IPS DF 6.9 (cell line): ENCODE results near the gene HHAT.

Source experiments
- DNase-seq: peaks from one replicate; pipeline ENCODE4 v3.0.0-alpha.2; 2013; ENCODE audit warnings: low read depth, low spot score
- H3K27ac ChIP-seq: one replicate; pipeline ENCODE4 v1.5.1; 2013; ENCODE audit warnings: low read length, control low read depth
- H3K27me3 ChIP-seq: 2 replicates; pipeline ENCODE4 v1.6.1; 2013; ENCODE audit warnings: mild to moderate bottlenecking, low read length; ENCODE audit not compliant: control insufficient read depth, insufficient read depth
- H3K36me3 ChIP-seq: 2 replicates; pipeline ENCODE4 v1.6.1; 2013; ENCODE audit warnings: low read length; ENCODE audit not compliant: control insufficient read depth, insufficient read depth
- H3K4me1 ChIP-seq: 2 replicates; pipeline ENCODE4 v1.6.1; 2013; ENCODE audit warnings: low read length; ENCODE audit not compliant: control insufficient read depth, insufficient read depth
- H3K4me3 ChIP-seq: 2 replicates; pipeline ENCODE4 v1.5.1; 2013; ENCODE audit warnings: mild to moderate bottlenecking, low read length
- H3K9me3 ChIP-seq: 2 replicates; pipeline ENCODE4 v1.6.1; 2013; ENCODE audit warnings: low read length, inconsistent platforms; ENCODE audit not compliant: control insufficient read depth, insufficient read depth
- WGBS: extraction: QIAGEN DNeasy Blood & Tissue Kit; methylation state at CpG from one replicate; pipeline ENCODE4 v1.1.7; 2013; ENCODE audit warnings: mixed read lengths, missing lambda C conversion rate; ENCODE audit not compliant: insufficient read length, insufficient coverage; 5-methylcytosine and 5-hydroxymethylcytosine counted together

The HHAT gene

GRCh38 chr1:210296682-210297081 lies 32.0 kb upstream of the HHAT start:
- H3K4me1 ChIP-seq: peaks cover 1% of the 10 kb centered on the region; the same call in 1 of the 2 replicates
- no peak overlapping the region for H3K27ac ChIP-seq
- no peak for DNase-seq
- no peak overlapping the region for H3K4me3 ChIP-seq
- H3K36me3 ChIP-seq: no peaks in the 10 kb centered on the region
- H3K27me3 ChIP-seq: no peaks in the 10 kb centered on the region
- no peaks in the 10 kb centered on the region for H3K9me3 ChIP-seq
- no CpG with 5 or more reads among the region's 3 CpGs for WGBS

GRCh38 chr1:210298296-210298695 lies 30.4 kb upstream of the HHAT start:
- Histone ChIP-seq H3K36me3 (no peaks in the 10 kb centered on the region), H3K27ac (no peak overlapping the region), H3K4me3 (no peak overlapping the region), H3K9me3 (no peaks in the 10 kb centered on the region), H3K27me3 (no peaks in the 10 kb centered on the region), H3K4me1 (no peaks in the 10 kb centered on the region)
- DNase-seq: no peak
- no CpG with 5 or more reads among the region's 7 CpGs for WGBS

- Histone ChIP-seq H3K4me3 (no peak overlapping the region), H3K27me3 (no peaks in the 10 kb centered on the region), H3K27ac (no peak overlapping the region), H3K9me3 (no peaks in the 10 kb centered on the region), H3K4me1 (no peaks in the 10 kb centered on the region), H3K36me3 (no peaks in the 10 kb centered on the region)
- no peak for DNase-seq
Observed at GRCh38 chr1:210298936-210299335, 29.8 kb upstream of the HHAT start.

- DNase-seq: no peak
- no peak overlapping the region for H3K27ac ChIP-seq
- no peak overlapping the region for H3K4me3 ChIP-seq
- H3K27me3 ChIP-seq: no peaks in the 10 kb centered on the region
- no peaks in the 10 kb centered on the region for H3K9me3 ChIP-seq
- H3K36me3 ChIP-seq: no peaks in the 10 kb centered on the region
- no peaks in the 10 kb centered on the region for H3K4me1 ChIP-seq
- WGBS: no CpG with 5 or more reads among the region's 5 CpGs
Observed at GRCh38 chr1:210299501-210299900, 29.2 kb upstream of the HHAT start.

- Histone ChIP-seq H3K9me3 (no peaks in the 10 kb centered on the region), H3K27me3 (no peaks in the 10 kb centered on the region), H3K4me3 (no peak overlapping the region), H3K4me1 (no peaks in the 10 kb centered on the region), H3K36me3 (no peaks in the 10 kb centered on the region), H3K27ac (no peak overlapping the region)
- no peak for DNase-seq
- no CpG with 5 or more reads among the region's 5 CpGs for WGBS
Observed at GRCh38 chr1:210300923-210301614, 27.6 kb upstream of the HHAT start.

GRCh38 chr1:210301615-210302000 lies 27.1 kb upstream of the HHAT start:
- H3K9me3 ChIP-seq: no peaks in the 10 kb centered on the region
- no peaks in the 10 kb centered on the region for H3K4me1 ChIP-seq
- no peak for DNase-seq
- no peaks in the 10 kb centered on the region for H3K27me3 ChIP-seq
- H3K36me3 ChIP-seq: no peaks in the 10 kb centered on the region
- H3K27ac ChIP-seq: no peak overlapping the region
- WGBS: no CpG with 5 or more reads among the region's 7 CpGs
- H3K4me3 ChIP-seq: no peak overlapping the region

- no peak for DNase-seq
- Histone ChIP-seq H3K4me1 (no peaks in the 10 kb centered on the region), H3K27me3 (no peaks in the 10 kb centered on the region), H3K27ac (no peak overlapping the region), H3K9me3 (no peaks in the 10 kb centered on the region), H3K36me3 (no peaks in the 10 kb centered on the region), H3K4me3 (no peak overlapping the region)
- no CpG with 5 or more reads among the region's 10 CpGs for WGBS
Observed at GRCh38 chr1:210302501-210302900, 26.2 kb upstream of the HHAT start.

GRCh38 chr1:210303391-210303790 lies 25.3 kb upstream of the HHAT start:
- no peak overlapping the region for H3K4me3 ChIP-seq
- H3K36me3 ChIP-seq: no peaks in the 10 kb centered on the region
- no peaks in the 10 kb centered on the region for H3K27me3 ChIP-seq
- DNase-seq: no peak
- H3K27ac ChIP-seq: no peak overlapping the region
- H3K4me1 ChIP-seq: no peaks in the 10 kb centered on the region
- no CpG with 5 or more reads among the region's 8 CpGs for WGBS
- no peaks in the 10 kb centered on the region for H3K9me3 ChIP-seq

GRCh38 chr1:210310562-210311153 lies 18.0 kb upstream of the HHAT start:
- no peak overlapping the region for H3K4me3 ChIP-seq
- H3K27ac ChIP-seq: no peak overlapping the region
- H3K4me1 ChIP-seq: no peaks in the 10 kb centered on the region
- no CpG with 5 or more reads among the region's 7 CpGs for WGBS
- peaks cover 2% of the 10 kb centered on the region; the same call in 1 of the 2 replicates for H3K27me3 ChIP-seq
- no peaks in the 10 kb centered on the region for H3K9me3 ChIP-seq
- DNase-seq: no peak
- no peaks in the 10 kb centered on the region for H3K36me3 ChIP-seq

- Histone ChIP-seq H3K27ac (no peak overlapping the region), H3K36me3 (no peaks in the 10 kb centered on the region), H3K4me1 (no peaks in the 10 kb centered on the region), H3K9me3 (no peaks in the 10 kb centered on the region), H3K4me3 (peak overlapping the region; percentile 33; the same call in 1 of the 2 replicates), H3K27me3 (peaks cover 2% of the 10 kb centered on the region; the same call in 1 of the 2 replicates)
- DNase-seq: no peak
- WGBS: no CpG with 5 or more reads among the region's 18 CpGs
Observed at GRCh38 chr1:210311726-210312493, 16.8 kb upstream of the HHAT start.
